ENCODE measurements around the gene FRMPD3. TPM values are rescaled to one million over a fixed set of nuclear protein-coding genes. Genes with fewer than 3 reads are reported as not detected.

FRMPD3 gene
- total RNA-seq, 1 donor from 2014 or later = 1.9 TPM

GRCh38 chrX:107440692-107441091 is 8.8 kb upstream of the FRMPD3 start:
- H3K4me3 Mint-ChIP-seq = no peak overlapping the region
- H3K27me3 Mint-ChIP-seq = no peaks in the 10 kb centered on the region
- H3K36me3 Mint-ChIP-seq = no peaks in the 10 kb centered on the region
- no peak for TF ChIP-seq CTCF (conservative IDR thresholded peaks at IDR 0.05)
- DNase-seq (ENCODE audit: extremely low spot score, unreplicated experiment) = no peak
- H3K9me3 Mint-ChIP-seq = no peaks in the 10 kb centered on the region
- H3K27ac Mint-ChIP-seq = no peak overlapping the region
- H3K4me1 Mint-ChIP-seq (ENCODE audit: unreplicated experiment) = no peaks in the 10 kb centered on the region

GRCh38 chrX:107442914-107443527 is 6.4 kb upstream of the FRMPD3 start:
- H3K27ac Mint-ChIP-seq = peak overlapping the region; percentile 76
- H3K27me3 Mint-ChIP-seq = no peaks in the 10 kb centered on the region
- no peak for DNase-seq (ENCODE audit: extremely low spot score, unreplicated experiment)
- no peak for TF ChIP-seq CTCF (conservative IDR thresholded peaks at IDR 0.05)
- no peaks in the 10 kb centered on the region for H3K9me3 Mint-ChIP-seq
- H3K36me3 Mint-ChIP-seq = no peaks in the 10 kb centered on the region
- peak overlapping the region; percentile 51 for H3K4me3 Mint-ChIP-seq
- H3K4me1 Mint-ChIP-seq (ENCODE audit: unreplicated experiment) = no peaks in the 10 kb centered on the region

- Mint-ChIP-seq H3K9me3 (no peaks in the 10 kb centered on the region), H3K27ac (no peak overlapping the region), H3K4me1 (ENCODE audit: unreplicated experiment) (peaks cover 6% of the 10 kb centered on the region), H3K27me3 (peaks cover 6% of the 10 kb centered on the region), H3K4me3 (no peak overlapping the region), H3K36me3 (no peaks in the 10 kb centered on the region)
- DNase-seq (ENCODE audit: extremely low spot score, unreplicated experiment) = no peak
- TF ChIP-seq CTCF (conservative IDR thresholded peaks at IDR 0.05) = no peak
Observed at GRCh38 chrX:107445146-107445545, 4.3 kb upstream of the FRMPD3 start.

- Mint-ChIP-seq H3K27me3 (peaks cover 10% of the 10 kb centered on the region), H3K36me3 (no peaks in the 10 kb centered on the region), H3K4me3 (no peak overlapping the region), H3K9me3 (no peaks in the 10 kb centered on the region), H3K4me1 (ENCODE audit: unreplicated experiment) (peaks cover 8% of the 10 kb centered on the region), H3K27ac (no peak overlapping the region)
- no peak for TF ChIP-seq CTCF (conservative IDR thresholded peaks at IDR 0.05)
- no peak for DNase-seq (ENCODE audit: extremely low spot score, unreplicated experiment)
Observed at GRCh38 chrX:107445631-107446030, 3.8 kb upstream of the FRMPD3 start.

GRCh38 chrX:107447642-107448041 is 1.8 kb upstream of the FRMPD3 start:
- no peaks in the 10 kb centered on the region for H3K36me3 Mint-ChIP-seq
- no peak overlapping the region for H3K27ac Mint-ChIP-seq
- no peaks in the 10 kb centered on the region for H3K9me3 Mint-ChIP-seq
- no peak overlapping the region for H3K4me3 Mint-ChIP-seq
- peaks cover 24% of the 10 kb centered on the region for H3K27me3 Mint-ChIP-seq
- no peak for TF ChIP-seq CTCF (conservative IDR thresholded peaks at IDR 0.05)
- no peak for DNase-seq (ENCODE audit: extremely low spot score, unreplicated experiment)
- H3K4me1 Mint-ChIP-seq (ENCODE audit: unreplicated experiment) = peaks cover 12% of the 10 kb centered on the region

GRCh38 chrX:107448625-107448997 is 841 bp upstream of the FRMPD3 start:
- H3K27ac Mint-ChIP-seq = peak overlapping the region; percentile 70
- H3K4me1 Mint-ChIP-seq (ENCODE audit: unreplicated experiment) = peaks cover 12% of the 10 kb centered on the region
- TF ChIP-seq CTCF (conservative IDR thresholded peaks at IDR 0.05) = no peak
- no peaks in the 10 kb centered on the region for H3K36me3 Mint-ChIP-seq
- DNase-seq (ENCODE audit: extremely low spot score, unreplicated experiment) = no peak
- H3K4me3 Mint-ChIP-seq = peak overlapping the region; percentile 86
- H3K27me3 Mint-ChIP-seq = peaks cover 24% of the 10 kb centered on the region
- no peaks in the 10 kb centered on the region for H3K9me3 Mint-ChIP-seq

Data from type B pancreatic cell (in vitro differentiated cells).